IMR-90 (cell line): Measurements from ENCODE around the gene EHD4.

ENCODE experiments used
- CEBPB ChIP-seq: IDR thresholded peaks from 2 replicates; pipeline ENCODE4 v1.6.1; 2012; ENCODE audit warnings: low read depth, low read length, improper control_type of control experiment
- MAFK ChIP-seq: IDR thresholded peaks from 2 replicates; pipeline ENCODE4 v1.6.1; 2012; ENCODE audit warnings: low read depth, low read length, improper control_type of control experiment
- POLR2A ChIP-seq: IDR thresholded peaks from 2 replicates; pipeline ENCODE4 v1.6.1; 2012; ENCODE audit warnings: mild to moderate bottlenecking, low read depth, low read length
- TF ChIP-seq, protein P1 (sequence below): conservative IDR thresholded peaks from 2 replicates; pipeline ENCODE4 v1.5.1; 2012; ENCODE audit warnings: mild to moderate bottlenecking, low read depth, low read length, improper control_type of control experiment

DNA sequence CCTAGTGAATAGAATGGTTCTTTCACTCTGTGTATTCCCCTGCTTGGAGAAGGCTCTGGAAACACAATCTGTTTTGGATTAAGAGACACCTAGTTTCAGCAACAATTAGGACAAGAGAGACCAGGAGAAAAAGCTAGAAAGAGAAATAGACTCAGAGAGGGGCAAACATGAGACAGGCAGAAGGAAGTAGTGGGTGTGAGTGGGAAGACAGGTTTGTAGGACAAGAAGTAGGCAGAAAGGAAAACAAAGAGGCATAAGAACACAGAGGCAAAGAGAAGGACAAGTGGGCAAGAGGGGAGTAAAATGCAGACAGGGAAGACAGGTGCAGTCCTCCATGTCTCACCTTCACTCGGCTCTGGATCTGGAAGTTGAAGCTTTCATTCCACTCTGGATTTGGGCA is 35.0 kb upstream of the EHD4 start:
- TF ChIP-seq MAFK, result no peak
- TF ChIP-seq, protein P1, sequence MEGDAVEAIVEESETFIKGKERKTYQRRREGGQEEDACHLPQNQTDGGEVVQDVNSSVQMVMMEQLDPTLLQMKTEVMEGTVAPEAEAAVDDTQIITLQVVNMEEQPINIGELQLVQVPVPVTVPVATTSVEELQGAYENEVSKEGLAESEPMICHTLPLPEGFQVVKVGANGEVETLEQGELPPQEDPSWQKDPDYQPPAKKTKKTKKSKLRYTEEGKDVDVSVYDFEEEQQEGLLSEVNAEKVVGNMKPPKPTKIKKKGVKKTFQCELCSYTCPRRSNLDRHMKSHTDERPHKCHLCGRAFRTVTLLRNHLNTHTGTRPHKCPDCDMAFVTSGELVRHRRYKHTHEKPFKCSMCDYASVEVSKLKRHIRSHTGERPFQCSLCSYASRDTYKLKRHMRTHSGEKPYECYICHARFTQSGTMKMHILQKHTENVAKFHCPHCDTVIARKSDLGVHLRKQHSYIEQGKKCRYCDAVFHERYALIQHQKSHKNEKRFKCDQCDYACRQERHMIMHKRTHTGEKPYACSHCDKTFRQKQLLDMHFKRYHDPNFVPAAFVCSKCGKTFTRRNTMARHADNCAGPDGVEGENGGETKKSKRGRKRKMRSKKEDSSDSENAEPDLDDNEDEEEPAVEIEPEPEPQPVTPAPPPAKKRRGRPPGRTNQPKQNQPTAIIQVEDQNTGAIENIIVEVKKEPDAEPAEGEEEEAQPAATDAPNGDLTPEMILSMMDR, result no peak
- TF ChIP-seq CEBPB, result no peak
- TF ChIP-seq POLR2A, result no peak
